ENCODE data around the gene TEC. TPM values are rescaled to one million over a fixed set of nuclear protein-coding genes. Genes with fewer than 3 reads are reported as not detected.
A peak's percentile ranks its signal among the peaks of the same experiment; 100 is the strongest.

TEC gene
- total and polyA plus RNA-seq, 2 donors from 2014 or later, result 1.1 to 5.9 TPM

DNA sequence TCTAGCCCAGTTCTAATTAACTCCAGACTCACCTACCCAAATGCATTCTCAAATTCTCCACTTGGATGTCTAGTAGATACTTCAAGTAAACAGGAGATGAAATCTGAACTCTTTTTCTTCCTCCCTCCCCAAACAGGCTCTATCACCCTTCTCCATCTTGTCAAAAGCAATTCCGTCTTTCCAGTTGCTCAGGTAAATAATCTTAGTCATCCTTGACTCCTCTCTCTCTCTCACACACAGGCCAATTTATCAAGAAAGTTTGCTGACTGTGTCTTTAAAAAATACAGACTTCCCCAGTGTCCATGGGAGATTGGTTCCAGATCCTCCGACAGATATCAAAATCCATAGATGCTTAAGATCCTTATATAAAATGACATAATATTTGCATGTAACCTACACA lies 148.5 kb downstream of the TEC start:
- Histone ChIP-seq H3K4me3 (ENCODE audit: low read length in 3 of 3) (no peak overlapping the region), H3K36me3 (ENCODE audit: control insufficient read depth in 2 of 3, insufficient read depth in 3 of 3, low read length in 3 of 3) (no peaks in the 10 kb centered on the region), H3K9ac (ENCODE audit: low read length in 3 of 3) (no peak overlapping the region), H3K4me1 (ENCODE audit: control insufficient read depth in 2 of 3, insufficient read depth in 2 of 3, low read depth in 1 of 3, low read length in 3 of 3) (peaks cover 0 to 4% (median 0%) of the 10 kb centered on the region in 3 donors), H3K27ac (ENCODE audit: low read depth in 2 of 2, low read length in 2 of 2) (no peak overlapping the region), H3K27me3 (ENCODE audit: control insufficient read depth, insufficient read depth, low read length) (no peaks in the 10 kb centered on the region), H3K9me3 (ENCODE audit: control insufficient read depth in 2 of 3, insufficient read depth in 1 of 3, low read length in 3 of 3) (no peaks in the 10 kb centered on the region)
- TF ChIP-seq, protein P1, sequence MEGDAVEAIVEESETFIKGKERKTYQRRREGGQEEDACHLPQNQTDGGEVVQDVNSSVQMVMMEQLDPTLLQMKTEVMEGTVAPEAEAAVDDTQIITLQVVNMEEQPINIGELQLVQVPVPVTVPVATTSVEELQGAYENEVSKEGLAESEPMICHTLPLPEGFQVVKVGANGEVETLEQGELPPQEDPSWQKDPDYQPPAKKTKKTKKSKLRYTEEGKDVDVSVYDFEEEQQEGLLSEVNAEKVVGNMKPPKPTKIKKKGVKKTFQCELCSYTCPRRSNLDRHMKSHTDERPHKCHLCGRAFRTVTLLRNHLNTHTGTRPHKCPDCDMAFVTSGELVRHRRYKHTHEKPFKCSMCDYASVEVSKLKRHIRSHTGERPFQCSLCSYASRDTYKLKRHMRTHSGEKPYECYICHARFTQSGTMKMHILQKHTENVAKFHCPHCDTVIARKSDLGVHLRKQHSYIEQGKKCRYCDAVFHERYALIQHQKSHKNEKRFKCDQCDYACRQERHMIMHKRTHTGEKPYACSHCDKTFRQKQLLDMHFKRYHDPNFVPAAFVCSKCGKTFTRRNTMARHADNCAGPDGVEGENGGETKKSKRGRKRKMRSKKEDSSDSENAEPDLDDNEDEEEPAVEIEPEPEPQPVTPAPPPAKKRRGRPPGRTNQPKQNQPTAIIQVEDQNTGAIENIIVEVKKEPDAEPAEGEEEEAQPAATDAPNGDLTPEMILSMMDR (IDR thresholded peaks at IDR 0.05; ENCODE audit: borderline replicate concordance, extremely low read depth, insufficient read depth), result no peak
- intact Hi-C loops (cut with DNase I), result no loop called here
- DNase-seq (no peak), FAIRE-seq (no peak)

GRCh38 chr4:48120132-48120531 lies 149.5 kb downstream of the TEC start:
- FAIRE-seq (peak; percentile 59), DNase-seq (no peak)
- Histone ChIP-seq H3K9me3 (ENCODE audit: control insufficient read depth in 2 of 3, insufficient read depth in 1 of 3, low read length in 3 of 3) (no peaks in the 10 kb centered on the region), H3K4me3 (ENCODE audit: low read length in 3 of 3) (no peak overlapping the region), H3K27ac (ENCODE audit: low read depth in 2 of 2, low read length in 2 of 2) (no peak overlapping the region), H3K4me1 (ENCODE audit: control insufficient read depth in 2 of 3, insufficient read depth in 2 of 3, low read depth in 1 of 3, low read length in 3 of 3) (peaks cover 0 to 4% (median 0%) of the 10 kb centered on the region in 3 donors), H3K27me3 (ENCODE audit: control insufficient read depth, insufficient read depth, low read length) (no peaks in the 10 kb centered on the region), H3K36me3 (ENCODE audit: control insufficient read depth in 2 of 3, insufficient read depth in 3 of 3, low read length in 3 of 3) (no peaks in the 10 kb centered on the region), H3K9ac (ENCODE audit: low read length in 3 of 3) (no peak overlapping the region)
- intact Hi-C loops (cut with DNase I), result no loop called here
- TF ChIP-seq, protein P1 (IDR thresholded peaks at IDR 0.05; ENCODE audit: borderline replicate concordance, extremely low read depth, insufficient read depth), result no peak

- no peak for DNase-seq
- Histone ChIP-seq H3K36me3 (ENCODE audit: control insufficient read depth in 2 of 3, insufficient read depth in 3 of 3, low read length in 3 of 3) (no peaks in the 10 kb centered on the region), H3K27me3 (ENCODE audit: control insufficient read depth, insufficient read depth, low read length) (no peaks in the 10 kb centered on the region), H3K9ac (ENCODE audit: low read length in 3 of 3) (no peak overlapping the region), H3K4me3 (ENCODE audit: low read length in 3 of 3) (no peak overlapping the region), H3K27ac (ENCODE audit: low read depth in 2 of 2, low read length in 2 of 2) (no peak overlapping the region), H3K4me1 (ENCODE audit: control insufficient read depth in 2 of 3, insufficient read depth in 2 of 3, low read depth in 1 of 3, low read length in 3 of 3) (peaks cover 0 to 4% (median 0%) of the 10 kb centered on the region in 3 donors), H3K9me3 (ENCODE audit: control insufficient read depth in 2 of 3, insufficient read depth in 1 of 3, low read length in 3 of 3) (no peaks in the 10 kb centered on the region)
- intact Hi-C loops (cut with DNase I), result no loop called here
- no peak for FAIRE-seq
- TF ChIP-seq, protein P1 (IDR thresholded peaks at IDR 0.05; ENCODE audit: borderline replicate concordance, extremely low read depth, insufficient read depth), result no peak
Measured at GRCh38 chr4:48119646-48120045, 150.0 kb downstream of the TEC start.

DNA sequence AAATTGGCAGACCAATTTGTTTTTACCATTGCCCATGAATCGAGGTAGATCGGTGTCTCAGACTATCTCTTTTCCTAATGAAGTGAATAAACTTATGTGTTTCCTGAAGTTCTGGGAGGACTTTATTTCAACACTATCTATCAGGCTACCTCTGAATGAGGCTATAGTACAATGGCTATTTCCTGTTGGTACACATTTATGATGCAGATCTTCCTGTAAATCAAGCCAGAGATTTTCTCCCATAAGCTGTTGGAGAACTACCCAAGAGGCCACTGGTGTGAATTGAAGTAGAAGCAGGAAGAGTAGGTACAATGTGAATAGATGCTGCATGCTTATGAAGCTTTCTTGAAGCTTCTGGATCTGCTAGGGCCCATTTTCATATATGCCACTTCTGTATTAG lies 151.6 kb downstream of the TEC start:
- intact Hi-C loops (cut with DNase I), result no loop called here

More for the DNA sequence above, 151.6 kb downstream of the TEC start:
- DNase-seq, result no peak
- Histone ChIP-seq H3K4me3 (ENCODE audit: low read length in 3 of 3) (no peak overlapping the region), H3K9me3 (ENCODE audit: control insufficient read depth in 2 of 3, insufficient read depth in 1 of 3, low read length in 3 of 3) (no peaks in the 10 kb centered on the region), H3K27me3 (ENCODE audit: control insufficient read depth, insufficient read depth, low read length) (no peaks in the 10 kb centered on the region), H3K9ac (ENCODE audit: low read length in 3 of 3) (no peak overlapping the region), H3K36me3 (ENCODE audit: control insufficient read depth in 2 of 3, insufficient read depth in 3 of 3, low read length in 3 of 3) (no peaks in the 10 kb centered on the region), H3K27ac (ENCODE audit: low read depth in 2 of 2, low read length in 2 of 2) (no peak overlapping the region), H3K4me1 (ENCODE audit: control insufficient read depth in 2 of 3, insufficient read depth in 2 of 3, low read depth in 1 of 3, low read length in 3 of 3) (peaks cover 0 to 4% (median 0%) of the 10 kb centered on the region in 3 donors)
- TF ChIP-seq, protein P1 (IDR thresholded peaks at IDR 0.05; ENCODE audit: borderline replicate concordance, extremely low read depth, insufficient read depth), result no peak
- no peak for FAIRE-seq
